ENCODE measurements around the gene TTN. TPM values are rescaled to one million over a fixed set of nuclear protein-coding genes. Genes with fewer than 3 reads are reported as not detected.

TTN gene
- total and polyA plus RNA-seq, 2 experiments from 2014 or later: 12.5 to 15.7 TPM

- no peaks in the 10 kb centered on the region for H3K9me2 ChIP-seq (ENCODE audit: insufficient read depth)
Observed at GRCh38 chr2:178723786-178724346, 83.4 kb downstream of the TTN start.

GRCh38 chr2:178722296-178722695, 84.9 kb downstream of the TTN start:
- no peaks in the 10 kb centered on the region for H3K36me3 Mint-ChIP-seq (ENCODE audit: low read depth)
- Histone ChIP-seq H2AFZ (no peak overlapping the region), H3K27me3 (ENCODE audit: insufficient read depth) (no peaks in the 10 kb centered on the region), H4K20me1 (replicated peaks; ENCODE audit: insufficient read depth) (no peaks in the 10 kb centered on the region), H3K4me2 (peak overlapping the region; percentile 32; the same call in 1 of the 2 replicates), H3F3A (replicated peaks; ENCODE audit: low read depth) (no peaks in the 10 kb centered on the region), H3K9me2 (ENCODE audit: insufficient read depth) (no peaks in the 10 kb centered on the region; the same call in 1 of the 2 replicates), H3K27ac (ENCODE audit: low read depth) (no peak overlapping the region), H3K36me3 (ENCODE audit: insufficient read depth) (no peaks in the 10 kb centered on the region), H3K4me1 (ENCODE audit: insufficient read depth) (peaks cover 12% of the 10 kb centered on the region; the same call in 1 of the 2 replicates), H3K4me3 (no peak overlapping the region), H3K79me2 (replicated peaks; ENCODE audit: insufficient read depth) (no peaks in the 10 kb centered on the region)
- no peak for DNase-seq (ENCODE audit: low spot score)
- no peak for TF ChIP-seq CREB1 (CRISPR knock-in tag; IDR thresholded peaks at IDR 0.05; ENCODE audit: low read depth)
- TF ChIP-seq ZNF331 (CRISPR knock-in tag; IDR thresholded peaks at IDR 0.05; ENCODE audit: low read depth): no peak
- TF ChIP-seq CTCF (conservative IDR thresholded peaks at IDR 0.05; ENCODE audit: low read depth in 2 of 2): no peak
- no peak for TF ChIP-seq JUNB (IDR thresholded peaks at IDR 0.05; ENCODE audit: unreplicated experiment)
- no peak for TF ChIP-seq STAT1 (IDR thresholded peaks at IDR 0.05; ENCODE audit: unreplicated experiment)
- peak; percentile 69 for ATAC-seq
- H3K27ac Mint-ChIP-seq: no peak overlapping the region
- peaks cover 18% of the 10 kb centered on the region; the same call in 2 of the 3 replicates for H3K4me1 Mint-ChIP-seq
- H3K4me3 Mint-ChIP-seq: no peak overlapping the region
- H3K27me3 Mint-ChIP-seq (ENCODE audit: insufficient read depth, low read depth, poor library complexity): no peaks in the 10 kb centered on the region
- no peaks in the 10 kb centered on the region for H3K9me3 Mint-ChIP-seq

More at GRCh38 chr2:178723786-178724346, 83.4 kb downstream of the TTN start:
- Mint-ChIP-seq H3K9me3 (no peaks in the 10 kb centered on the region), H3K36me3 (ENCODE audit: low read depth) (no peaks in the 10 kb centered on the region), H3K4me3 (no peak overlapping the region), H3K4me1 (peaks cover 18% of the 10 kb centered on the region; the same call in 2 of the 3 replicates), H3K27ac (no peak overlapping the region), H3K27me3 (ENCODE audit: insufficient read depth, low read depth, poor library complexity) (no peaks in the 10 kb centered on the region)
- Histone ChIP-seq H3K4me3 (no peak overlapping the region), H3K36me3 (ENCODE audit: insufficient read depth) (no peaks in the 10 kb centered on the region), H3K27me3 (ENCODE audit: insufficient read depth) (no peaks in the 10 kb centered on the region), H3K79me2 (replicated peaks; ENCODE audit: insufficient read depth) (no peaks in the 10 kb centered on the region), H3F3A (replicated peaks; ENCODE audit: low read depth) (no peaks in the 10 kb centered on the region), H3K4me1 (ENCODE audit: insufficient read depth) (peaks cover 12% of the 10 kb centered on the region; the same call in 1 of the 2 replicates), H2AFZ (no peak overlapping the region), H4K20me1 (replicated peaks; ENCODE audit: insufficient read depth) (no peaks in the 10 kb centered on the region), H3K4me2 (no peak overlapping the region), H3K27ac (ENCODE audit: low read depth) (no peak overlapping the region)
- ATAC-seq: no peak
- TF ChIP-seq STAT1 (IDR thresholded peaks at IDR 0.05; ENCODE audit: unreplicated experiment): no peak
- TF ChIP-seq ZNF331 (CRISPR knock-in tag; IDR thresholded peaks at IDR 0.05; ENCODE audit: low read depth): no peak
- TF ChIP-seq EZH2 (IDR thresholded peaks at IDR 0.05; ENCODE audit: low read depth, unreplicated experiment): no peak
- no peak for DNase-seq (ENCODE audit: low spot score)

- no peaks in the 10 kb centered on the region; the same call in 1 of the 2 replicates for H3K9me2 ChIP-seq (ENCODE audit: insufficient read depth)
- Mint-ChIP-seq H3K9me3 (no peaks in the 10 kb centered on the region), H3K4me1 (peaks cover 18% of the 10 kb centered on the region; the same call in 2 of the 3 replicates), H3K36me3 (ENCODE audit: low read depth) (no peaks in the 10 kb centered on the region), H3K27me3 (ENCODE audit: insufficient read depth, low read depth, poor library complexity) (no peaks in the 10 kb centered on the region), H3K4me3 (no peak overlapping the region), H3K27ac (no peak overlapping the region)
- no peak overlapping the region for H3K4me2 ChIP-seq
- H3F3A ChIP-seq (replicated peaks; ENCODE audit: low read depth): no peaks in the 10 kb centered on the region
- DNase-seq (ENCODE audit: low spot score) (no peak), ATAC-seq (no peak)
- H3K27me3 ChIP-seq (ENCODE audit: insufficient read depth): no peaks in the 10 kb centered on the region
- no peak overlapping the region for H2AFZ ChIP-seq
- H3K4me1 ChIP-seq (ENCODE audit: insufficient read depth): peaks cover 12% of the 10 kb centered on the region; the same call in 1 of the 2 replicates
- H3K27ac ChIP-seq (ENCODE audit: low read depth): no peak overlapping the region
- H3K36me3 ChIP-seq (ENCODE audit: insufficient read depth): no peaks in the 10 kb centered on the region
- H3K79me2 ChIP-seq (replicated peaks; ENCODE audit: insufficient read depth): no peaks in the 10 kb centered on the region
- no peaks in the 10 kb centered on the region; the same call in 1 of the 2 replicates for H4K20me1 ChIP-seq (replicated peaks; ENCODE audit: insufficient read depth)
- H3K4me3 ChIP-seq: no peak overlapping the region
- no peak for TF ChIP-seq EZH2phosphoT487 (IDR thresholded peaks at IDR 0.05; ENCODE audit: unreplicated experiment)
- TF ChIP-seq, protein P1, sequence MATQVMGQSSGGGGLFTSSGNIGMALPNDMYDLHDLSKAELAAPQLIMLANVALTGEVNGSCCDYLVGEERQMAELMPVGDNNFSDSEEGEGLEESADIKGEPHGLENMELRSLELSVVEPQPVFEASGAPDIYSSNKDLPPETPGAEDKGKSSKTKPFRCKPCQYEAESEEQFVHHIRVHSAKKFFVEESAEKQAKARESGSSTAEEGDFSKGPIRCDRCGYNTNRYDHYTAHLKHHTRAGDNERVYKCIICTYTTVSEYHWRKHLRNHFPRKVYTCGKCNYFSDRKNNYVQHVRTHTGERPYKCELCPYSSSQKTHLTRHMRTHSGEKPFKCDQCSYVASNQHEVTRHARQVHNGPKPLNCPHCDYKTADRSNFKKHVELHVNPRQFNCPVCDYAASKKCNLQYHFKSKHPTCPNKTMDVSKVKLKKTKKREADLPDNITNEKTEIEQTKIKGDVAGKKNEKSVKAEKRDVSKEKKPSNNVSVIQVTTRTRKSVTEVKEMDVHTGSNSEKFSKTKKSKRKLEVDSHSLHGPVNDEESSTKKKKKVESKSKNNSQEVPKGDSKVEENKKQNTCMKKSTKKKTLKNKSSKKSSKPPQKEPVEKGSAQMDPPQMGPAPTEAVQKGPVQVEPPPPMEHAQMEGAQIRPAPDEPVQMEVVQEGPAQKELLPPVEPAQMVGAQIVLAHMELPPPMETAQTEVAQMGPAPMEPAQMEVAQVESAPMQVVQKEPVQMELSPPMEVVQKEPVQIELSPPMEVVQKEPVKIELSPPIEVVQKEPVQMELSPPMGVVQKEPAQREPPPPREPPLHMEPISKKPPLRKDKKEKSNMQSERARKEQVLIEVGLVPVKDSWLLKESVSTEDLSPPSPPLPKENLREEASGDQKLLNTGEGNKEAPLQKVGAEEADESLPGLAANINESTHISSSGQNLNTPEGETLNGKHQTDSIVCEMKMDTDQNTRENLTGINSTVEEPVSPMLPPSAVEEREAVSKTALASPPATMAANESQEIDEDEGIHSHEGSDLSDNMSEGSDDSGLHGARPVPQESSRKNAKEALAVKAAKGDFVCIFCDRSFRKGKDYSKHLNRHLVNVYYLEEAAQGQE (IDR thresholded peaks at IDR 0.05; ENCODE audit: unreplicated experiment): no peak
Observed at GRCh38 chr2:178718988-178719387, 88.2 kb downstream of the TTN start.
